ELR (cell line): ENCODE data around the gene CEP78.
"Not testable (repeated sequence)": the region's sequence is repeated elsewhere in the genome, so short reads cannot be mapped to it uniquely, and the experiment has no call there.

ENCODE experiments used
- DNase-seq: peaks from one replicate; pipeline ENCODE4 v3.0.0-alpha.2; 2015; ENCODE audit warnings: low read depth

CEP78 gene

GRCh38 chr9:78235762-78236550 lies at the start of gene CEP78:
Gene CEP78 (plus strand): TSS chr9:78236075. CDS start chr9:78236351, 276 bp downstream.
- peak; percentile 96 for DNase-seq

GRCh38 chr9:78187763-78188484 lies 48.0 kb upstream of the CEP78 start:
- no peak for DNase-seq

GRCh38 chr9:78188594-78188993 lies 47.3 kb upstream of the CEP78 start:
- no peak for DNase-seq

GRCh38 chr9:78189001-78189400 lies 46.9 kb upstream of the CEP78 start:
- DNase-seq: no peak

- no peak for DNase-seq
Observed at GRCh38 chr9:78189461-78189860, 46.4 kb upstream of the CEP78 start.

- no peak for DNase-seq
Observed at GRCh38 chr9:78191931-78192330, 43.9 kb upstream of the CEP78 start.

GRCh38 chr9:78196258-78196657 lies 39.6 kb upstream of the CEP78 start:
- no peak for DNase-seq

GRCh38 chr9:78201158-78201777 lies 34.6 kb upstream of the CEP78 start:
- peak; percentile 16 for DNase-seq

- peak; percentile 23 for DNase-seq
Observed at GRCh38 chr9:78207319-78207718, 28.6 kb upstream of the CEP78 start.

GRCh38 chr9:78207901-78208300 lies 28.0 kb upstream of the CEP78 start:
- no peak for DNase-seq

GRCh38 chr9:78209127-78209526 lies 26.7 kb upstream of the CEP78 start:
- DNase-seq: no peak

- DNase-seq: no peak
Observed at GRCh38 chr9:78210841-78211301, 25.0 kb upstream of the CEP78 start.

GRCh38 chr9:78212868-78213267 lies 23.0 kb upstream of the CEP78 start:
- DNase-seq: no peak

GRCh38 chr9:78213712-78214111 lies 22.2 kb upstream of the CEP78 start:
- peak; percentile 25 for DNase-seq

- DNase-seq: no peak
Observed at GRCh38 chr9:78214492-78214891, 21.4 kb upstream of the CEP78 start.

GRCh38 chr9:78215706-78216105 lies 20.2 kb upstream of the CEP78 start:
- DNase-seq: no peak

GRCh38 chr9:78218890-78219289 lies 17.0 kb upstream of the CEP78 start:
- DNase-seq: no peak

GRCh38 chr9:78221425-78221824 lies 14.4 kb upstream of the CEP78 start:
- no peak for DNase-seq

- DNase-seq: not testable (repeated sequence)
Observed at GRCh38 chr9:78221841-78222240, 14.0 kb upstream of the CEP78 start.

GRCh38 chr9:78230761-78231160 lies 5.1 kb upstream of the CEP78 start:
- no peak for DNase-seq

- not testable (repeated sequence) for DNase-seq
Observed at GRCh38 chr9:78232471-78232870, 3.4 kb upstream of the CEP78 start.

GRCh38 chr9:78234810-78235209 lies 1.1 kb upstream of the CEP78 start:
- DNase-seq: peak; percentile 17

- peak; percentile 46 for DNase-seq
Observed at GRCh38 chr9:78235256-78235761, 566 bp upstream of the CEP78 start.
